Stimulated activated CD8-positive, alpha-beta memory T cell treated with anti-CD3 and anti-CD28 coated beads, Interleukin-12 subunit alpha, Interleukin-12 subunit beta, amount 100 ng/mL, for 24 hours (primary cell): ENCODE data around the gene FASTK.

Experiments used
- DNase-seq: peaks from one replicate; pipeline ENCODE4 v3.0.0-alpha.2; 2020; ENCODE audit errors: extremely low read depth

FASTK gene

DNA sequence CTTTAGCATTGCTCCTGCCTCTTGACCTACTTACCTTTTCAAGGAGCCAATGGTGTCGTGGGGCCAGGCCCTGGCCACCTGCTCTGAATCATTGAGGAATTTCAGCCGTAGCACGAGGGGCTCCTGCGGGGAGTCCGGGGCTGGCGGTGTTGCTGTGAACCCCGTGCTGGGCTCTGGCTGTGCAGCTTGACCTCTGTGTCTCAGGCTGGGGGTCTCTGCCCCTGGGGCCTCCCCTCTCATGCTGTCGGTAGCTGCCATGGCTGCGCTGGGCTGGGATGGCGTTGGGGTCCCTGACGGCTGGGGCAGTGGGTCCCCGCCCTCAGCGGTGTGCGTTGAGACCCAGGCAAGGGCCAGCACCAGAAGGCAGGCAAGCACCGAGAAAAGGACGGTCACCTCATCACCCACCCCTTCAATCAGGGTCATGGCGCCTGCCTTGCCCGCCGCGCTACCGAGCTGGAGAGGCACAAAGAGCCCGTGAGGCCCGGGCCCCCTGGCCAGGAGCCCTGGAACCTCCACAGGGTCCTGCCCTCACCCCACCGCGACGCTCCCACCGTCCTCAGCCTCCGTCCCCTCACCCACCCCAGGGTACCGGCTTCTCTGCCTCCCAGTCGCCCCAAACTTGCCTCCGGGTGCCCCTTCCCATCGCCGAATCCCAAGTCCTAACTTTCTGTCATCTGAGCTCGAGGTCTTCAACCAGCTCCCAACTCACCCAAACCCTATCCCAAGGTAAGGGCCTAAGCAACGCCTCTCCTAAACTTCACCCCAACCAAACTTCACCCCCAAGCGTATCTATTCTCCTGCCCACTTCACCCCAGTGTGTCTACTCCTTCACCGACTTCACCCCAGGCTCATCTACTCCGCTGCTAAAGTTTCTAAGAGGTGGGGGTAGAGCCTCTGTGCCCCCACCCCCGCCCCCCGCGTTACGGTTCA is 1.8 kb upstream of the FASTK start:
- no peak for DNase-seq

DNA sequence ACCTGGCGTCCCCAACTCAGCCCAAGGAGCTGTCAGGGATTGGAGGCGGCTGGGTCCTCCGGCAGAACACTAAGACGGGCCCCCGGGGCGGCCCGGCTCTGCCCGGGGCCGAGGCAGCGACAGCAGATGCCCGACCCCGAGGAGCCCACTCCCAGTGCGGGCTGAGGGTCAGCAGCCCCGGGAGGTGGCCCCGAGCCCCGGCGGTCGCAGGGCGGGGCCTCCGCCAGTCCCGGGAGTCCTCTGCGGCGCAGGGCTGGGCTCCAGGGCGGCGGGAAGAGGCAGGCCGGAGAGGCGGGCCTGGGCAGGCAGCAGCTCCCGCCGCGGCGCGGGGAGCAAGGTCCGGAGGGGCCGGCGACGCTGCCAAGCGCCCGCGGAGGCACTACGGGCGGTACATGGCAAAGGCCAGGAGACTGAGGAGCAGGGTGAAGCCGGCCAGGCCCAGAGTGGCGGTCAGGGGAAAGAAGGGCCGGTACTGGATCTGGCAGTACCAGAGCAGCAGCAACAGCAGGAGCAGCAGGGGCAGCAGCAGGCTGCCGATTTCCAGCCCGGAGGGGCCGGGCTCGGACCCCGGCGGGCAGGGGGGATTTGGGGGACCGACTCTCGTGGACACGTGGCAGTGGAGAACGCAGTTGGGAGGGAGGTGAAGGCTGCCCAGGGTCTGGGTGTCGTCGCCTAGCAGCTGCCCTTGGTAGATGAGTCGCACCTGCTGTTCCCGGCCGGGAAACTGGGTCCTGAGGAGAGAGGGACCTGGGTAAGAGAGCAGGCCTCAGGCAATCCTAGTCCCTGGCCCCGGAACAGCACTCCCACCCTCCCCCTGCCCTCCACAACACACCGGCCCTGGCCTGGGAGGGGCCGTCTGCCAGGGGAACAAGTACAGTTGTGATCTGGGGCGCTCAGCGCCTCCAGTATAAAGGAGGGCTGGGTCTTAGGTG is 827 bp upstream of the FASTK start:
- no peak for DNase-seq

DNA sequence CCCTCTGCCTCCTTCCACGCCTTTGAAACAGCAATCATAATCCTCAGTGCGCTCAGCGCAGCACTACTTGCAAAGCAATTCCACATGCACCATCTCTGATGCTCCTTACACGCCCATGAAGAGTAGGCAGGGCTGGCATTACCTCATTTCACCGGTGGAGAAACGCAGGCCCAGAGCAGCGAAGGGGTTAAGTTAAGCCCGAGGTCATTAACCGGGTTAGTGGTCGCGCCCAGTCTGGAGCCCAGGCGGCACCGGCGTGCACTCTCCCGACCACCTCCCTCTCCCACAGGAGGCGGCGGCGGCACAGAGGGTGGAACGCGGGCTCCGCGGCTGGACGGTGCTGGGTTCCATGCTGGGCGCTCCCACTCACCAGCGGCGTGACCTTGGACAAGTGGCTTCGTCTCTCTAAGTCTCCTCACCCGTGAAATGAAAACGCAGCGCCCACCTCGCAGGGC is 515 bp downstream of the FASTK start:
- DNase-seq, result no peak

DNA sequence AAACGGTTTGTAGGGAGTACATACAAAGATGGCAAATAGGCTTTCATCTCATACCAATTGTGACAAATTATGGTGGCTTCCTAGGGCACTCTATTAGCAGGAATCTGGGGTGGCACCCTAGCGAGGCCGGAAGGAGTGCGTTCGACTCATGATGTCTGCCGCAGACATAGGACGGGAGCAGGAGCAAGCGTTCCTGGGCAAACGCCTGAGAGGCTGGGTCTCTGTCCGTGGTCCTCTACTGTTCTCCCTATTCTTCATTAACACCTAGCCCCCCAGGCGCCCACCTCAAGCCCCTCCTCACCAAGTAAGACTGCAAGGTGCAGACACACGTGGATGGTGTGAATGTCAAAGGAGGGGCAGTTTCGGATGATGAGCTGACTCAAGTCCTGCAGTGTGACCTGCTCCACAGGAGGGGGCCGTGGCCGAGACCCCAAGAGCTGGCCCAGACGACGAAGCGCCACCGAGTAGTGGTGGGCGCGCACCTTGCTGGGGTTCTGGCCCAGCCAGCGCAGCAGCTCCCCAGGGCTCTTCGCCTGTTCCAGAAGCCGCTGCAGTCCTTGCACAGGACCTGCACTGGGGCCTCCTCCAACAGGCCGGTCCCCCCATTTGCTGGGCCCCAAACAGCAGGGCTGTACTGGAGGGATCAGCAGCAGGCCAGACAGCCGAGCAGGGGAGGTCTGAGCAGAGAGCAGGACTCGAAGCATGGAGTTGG is 1.3 kb downstream of the FASTK start:
- no peak for DNase-seq

DNA sequence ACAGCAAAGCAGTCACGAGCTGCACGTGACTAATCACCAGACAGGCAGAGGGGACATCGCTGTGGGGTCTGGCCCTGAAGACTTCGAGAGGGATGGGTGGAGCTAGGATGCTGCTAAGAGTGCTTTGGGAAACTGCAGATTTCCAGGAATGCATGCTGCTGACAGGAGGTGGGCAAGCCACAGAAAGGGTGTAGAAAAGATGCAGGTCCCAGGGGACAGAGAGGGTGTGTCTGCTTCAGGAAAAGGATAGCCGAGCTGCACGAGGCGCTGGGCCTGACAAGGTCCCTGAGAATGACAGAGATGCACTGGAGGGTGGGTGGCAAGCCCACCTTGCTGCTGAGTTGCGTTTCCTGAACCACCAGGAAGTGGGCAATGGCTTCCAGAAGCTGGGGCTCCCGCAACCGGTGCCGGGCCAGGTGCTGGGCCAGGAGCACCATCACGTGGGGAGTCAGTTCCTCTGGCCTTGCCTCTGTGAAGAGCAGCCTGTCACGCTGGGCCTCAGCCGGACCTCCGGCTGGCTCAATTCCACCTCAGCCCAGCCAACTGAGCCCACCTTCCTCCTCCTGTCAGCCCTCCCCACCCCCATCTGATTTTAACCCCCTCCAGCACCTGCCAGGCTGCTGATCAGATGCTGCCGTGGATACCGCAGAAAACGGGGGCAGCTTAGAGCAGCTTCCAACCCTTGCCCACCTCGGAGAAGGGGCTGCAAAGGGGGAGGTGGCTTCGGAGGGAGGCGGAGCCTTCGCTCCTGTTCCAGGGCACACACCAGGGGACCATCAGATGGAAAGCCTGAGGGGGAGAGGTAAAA is 2.2 kb downstream of the FASTK start:
- no peak for DNase-seq

DNA sequence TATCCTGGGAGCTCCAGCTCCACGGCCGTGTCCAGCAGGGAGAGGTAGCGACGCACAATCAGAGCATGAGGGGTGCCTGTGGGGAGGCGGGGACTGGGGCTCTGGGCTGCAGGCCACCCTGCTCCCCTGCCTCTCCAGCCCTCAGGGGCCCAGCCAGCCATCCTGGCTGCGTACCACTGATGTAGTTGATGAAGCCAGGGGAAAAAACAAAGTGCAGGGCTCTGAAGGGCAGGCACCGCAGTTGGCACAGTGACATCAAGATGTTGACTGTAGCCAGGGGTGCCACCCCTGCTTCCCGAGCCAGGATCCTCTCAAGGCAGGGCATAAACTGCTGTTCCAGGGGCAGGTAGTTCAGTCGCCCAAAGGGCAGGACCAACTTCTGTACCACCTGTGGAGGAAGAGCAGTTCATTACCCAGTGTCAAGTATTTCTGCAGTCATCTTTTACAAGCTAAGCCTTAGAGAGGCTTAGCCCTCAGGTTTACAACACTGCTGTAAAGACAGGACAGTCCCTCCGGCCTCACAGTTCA is 2.8 kb downstream of the FASTK start:
- DNase-seq, result no peak

DNA sequence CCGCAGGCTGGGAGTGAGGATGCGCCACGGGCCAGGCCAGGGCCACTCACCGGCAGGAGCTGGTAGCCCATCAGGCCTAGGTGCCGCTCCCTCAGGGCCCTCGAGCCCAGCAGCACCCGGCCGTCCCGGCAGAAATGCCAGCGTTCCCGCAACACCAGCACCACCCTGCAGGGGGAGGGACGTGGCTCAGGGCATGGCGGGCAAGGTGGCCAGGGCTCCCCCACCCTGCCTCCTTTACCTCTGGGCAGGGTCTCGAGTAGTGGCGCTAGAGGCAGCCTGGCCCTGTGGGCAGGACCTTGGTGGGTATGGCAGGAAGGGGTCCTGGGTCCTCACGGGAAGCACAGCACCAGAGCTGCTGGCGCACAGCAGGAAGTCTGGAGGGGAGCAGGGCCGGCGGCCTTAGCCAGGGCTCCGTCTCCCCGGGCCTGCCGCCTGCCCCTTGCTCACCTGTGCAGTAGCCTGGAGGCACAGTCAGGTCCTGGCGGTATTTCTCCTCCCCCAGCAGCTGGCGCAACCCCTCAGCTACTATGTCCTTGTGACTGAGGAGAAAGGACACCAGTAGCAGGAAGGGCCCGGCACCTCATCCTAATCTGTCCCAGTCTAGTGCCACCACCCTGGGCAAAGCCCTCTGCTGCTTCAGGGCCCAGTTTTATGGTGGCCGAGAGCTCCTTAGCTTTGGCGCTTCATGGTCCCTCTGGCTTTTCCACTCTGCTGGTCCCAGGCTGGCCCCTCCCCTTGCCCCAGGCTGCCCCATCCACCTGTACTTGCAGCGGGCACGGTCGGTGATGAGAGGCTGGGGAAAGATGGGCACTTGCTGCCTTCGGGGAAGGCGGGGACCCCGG is 3.5 kb downstream of the FASTK start:
- no peak for DNase-seq

DNA sequence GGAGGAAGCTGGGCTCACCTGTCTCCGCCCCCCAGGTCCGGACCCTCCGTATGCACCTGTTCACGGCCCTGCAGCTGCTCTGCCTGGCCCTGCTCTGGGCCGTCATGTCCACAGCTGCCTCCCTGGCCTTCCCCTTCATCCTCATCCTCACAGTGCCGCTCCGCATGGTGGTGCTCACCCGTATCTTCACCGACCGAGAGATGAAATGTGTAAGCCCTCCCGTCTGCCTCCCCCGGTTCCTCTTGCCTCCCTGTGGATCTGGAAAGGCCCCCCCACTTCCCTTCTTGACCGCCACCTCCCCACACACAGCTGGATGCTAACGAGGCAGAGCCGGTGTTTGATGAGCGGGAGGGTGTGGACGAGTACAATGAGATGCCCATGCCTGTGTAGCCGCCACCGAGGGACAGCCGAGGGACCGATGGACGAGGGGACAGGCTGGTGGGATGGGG is 4.6 kb downstream of the FASTK start:
- DNase-seq, result no peak

DNA sequence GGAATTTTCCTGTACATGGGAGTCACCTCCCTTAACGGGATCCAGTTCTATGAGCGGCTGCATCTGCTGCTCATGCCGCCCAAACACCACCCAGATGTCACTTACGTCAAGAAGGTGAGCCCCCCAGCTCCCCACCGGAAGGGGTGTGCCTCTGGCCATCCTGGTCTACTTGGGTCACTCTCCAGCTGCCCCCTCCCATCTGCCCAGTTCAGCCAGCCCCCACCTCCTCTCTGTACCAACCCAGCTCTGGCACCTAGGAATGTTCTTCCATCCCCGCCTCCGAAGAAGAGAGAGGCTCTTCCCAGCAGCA is 5.0 kb downstream of the FASTK start:
- no peak for DNase-seq

DNA sequence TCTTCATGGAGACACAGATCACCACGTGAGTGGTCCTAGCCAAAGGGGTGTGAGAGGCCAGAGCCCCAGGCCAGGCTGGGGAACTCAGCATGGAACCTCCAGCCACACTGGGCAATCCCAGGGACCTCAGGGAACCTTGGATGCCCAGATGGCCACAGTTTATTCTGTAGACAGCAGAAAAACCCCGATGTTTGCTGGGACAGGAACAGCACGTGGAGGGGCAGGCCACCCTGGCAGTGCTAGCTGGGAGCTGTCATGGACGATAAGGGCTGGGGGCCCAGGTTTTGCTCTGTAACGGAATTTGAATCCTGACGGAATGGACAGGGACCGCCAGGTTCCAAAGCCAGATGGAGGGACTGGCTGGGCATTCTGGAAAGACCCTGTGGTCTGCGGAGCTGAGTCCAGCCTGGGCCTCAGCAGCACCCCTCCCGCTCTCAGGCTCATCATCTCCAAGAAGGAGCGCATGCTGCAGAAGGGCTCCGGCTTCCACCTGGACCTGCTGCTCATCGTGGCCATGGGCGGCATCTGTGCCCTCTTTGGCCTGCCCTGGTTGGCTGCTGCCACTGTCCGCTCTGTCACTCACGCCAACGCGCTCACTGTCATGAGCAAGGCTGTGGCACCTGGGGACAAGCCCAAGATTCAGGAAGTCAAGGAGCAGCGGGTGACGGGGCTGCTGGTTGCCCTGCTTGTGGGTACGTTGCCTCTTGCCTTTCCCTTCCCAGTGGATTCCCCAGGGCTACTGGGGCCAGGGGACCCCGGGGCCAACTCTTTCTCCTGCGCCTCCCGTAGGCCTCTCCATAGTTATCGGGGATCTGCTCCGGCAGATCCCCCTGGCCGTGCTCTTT is 5.6 kb downstream of the FASTK start:
- no peak for DNase-seq

DNA sequence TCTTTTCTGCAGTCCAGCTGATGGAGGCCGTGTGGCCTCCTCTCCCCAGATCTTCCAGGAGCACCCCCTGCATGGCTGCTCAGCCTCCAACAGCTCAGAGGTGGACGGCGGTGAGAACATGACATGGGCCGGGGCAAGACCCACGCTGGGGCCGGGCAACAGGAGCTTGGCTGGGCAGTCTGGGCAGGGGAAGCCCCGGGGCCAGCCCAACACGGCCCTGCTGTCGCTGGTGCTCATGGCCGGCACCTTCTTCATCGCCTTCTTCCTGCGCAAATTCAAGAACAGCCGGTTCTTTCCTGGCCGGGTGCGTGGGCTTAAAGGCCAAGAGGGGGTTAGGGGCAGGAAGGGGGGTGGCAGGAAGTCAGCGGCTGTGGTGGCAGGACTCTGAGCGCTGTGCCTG is 6.6 kb downstream of the FASTK start:
- no peak for DNase-seq

DNA sequence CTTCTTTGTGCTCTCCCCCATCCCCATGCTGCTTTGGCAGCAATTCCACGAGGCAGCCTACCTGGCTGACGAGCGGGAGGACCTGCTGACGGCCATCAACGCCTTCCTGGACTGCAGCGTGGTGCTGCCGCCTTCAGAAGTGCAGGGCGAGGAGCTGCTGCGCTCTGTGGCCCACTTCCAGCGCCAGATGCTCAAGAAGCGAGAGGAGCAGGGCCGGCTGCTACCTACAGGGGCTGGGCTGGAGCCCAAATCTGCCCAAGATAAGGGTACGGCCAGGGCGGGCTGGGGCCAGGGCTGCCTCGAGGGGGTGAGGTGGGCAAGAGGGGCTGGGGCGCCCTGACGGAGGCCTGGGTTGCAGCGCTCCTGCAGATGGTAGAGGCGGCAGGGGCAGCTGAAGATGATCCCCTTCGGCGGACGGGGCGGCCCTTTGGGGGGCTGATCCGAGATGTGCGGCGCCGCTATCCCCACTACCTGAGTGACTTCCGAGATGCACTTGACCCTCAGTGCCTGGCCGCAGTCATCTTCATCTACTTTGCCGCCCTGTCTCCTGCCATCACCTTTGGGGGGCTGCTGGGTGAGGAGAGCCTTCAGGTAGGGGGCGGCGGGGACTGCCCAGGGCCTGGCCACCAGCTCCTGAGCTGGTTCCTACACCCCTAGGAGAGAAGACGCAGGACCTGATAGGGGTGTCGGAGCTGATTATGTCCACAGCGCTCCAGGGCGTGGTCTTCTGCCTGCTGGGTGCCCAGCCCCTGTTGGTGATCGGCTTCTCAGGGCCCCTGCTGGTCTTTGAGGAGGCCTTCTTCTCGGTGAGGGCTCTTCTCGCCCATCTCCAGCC is 9.4 kb downstream of the FASTK start:
- DNase-seq, result no peak

DNA sequence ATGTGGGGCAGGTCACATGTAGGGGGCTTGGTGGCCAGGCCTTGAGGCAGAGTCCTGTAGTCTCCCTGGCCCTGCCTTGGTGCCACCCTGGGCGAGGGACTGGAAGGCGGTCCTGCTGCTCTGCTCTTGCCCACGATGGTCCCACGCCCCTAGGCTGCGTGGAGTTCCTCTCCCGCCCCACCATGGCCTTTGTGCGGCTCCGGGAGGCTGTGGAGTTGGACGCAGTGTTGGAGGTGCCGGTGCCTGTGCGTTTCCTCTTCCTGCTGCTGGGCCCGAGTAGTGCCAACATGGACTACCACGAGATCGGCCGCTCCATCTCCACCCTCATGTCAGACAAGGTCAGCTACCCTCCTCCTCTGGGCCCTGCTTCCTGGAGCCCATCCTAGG is 10.0 kb downstream of the FASTK start:
- no peak for DNase-seq

DNA sequence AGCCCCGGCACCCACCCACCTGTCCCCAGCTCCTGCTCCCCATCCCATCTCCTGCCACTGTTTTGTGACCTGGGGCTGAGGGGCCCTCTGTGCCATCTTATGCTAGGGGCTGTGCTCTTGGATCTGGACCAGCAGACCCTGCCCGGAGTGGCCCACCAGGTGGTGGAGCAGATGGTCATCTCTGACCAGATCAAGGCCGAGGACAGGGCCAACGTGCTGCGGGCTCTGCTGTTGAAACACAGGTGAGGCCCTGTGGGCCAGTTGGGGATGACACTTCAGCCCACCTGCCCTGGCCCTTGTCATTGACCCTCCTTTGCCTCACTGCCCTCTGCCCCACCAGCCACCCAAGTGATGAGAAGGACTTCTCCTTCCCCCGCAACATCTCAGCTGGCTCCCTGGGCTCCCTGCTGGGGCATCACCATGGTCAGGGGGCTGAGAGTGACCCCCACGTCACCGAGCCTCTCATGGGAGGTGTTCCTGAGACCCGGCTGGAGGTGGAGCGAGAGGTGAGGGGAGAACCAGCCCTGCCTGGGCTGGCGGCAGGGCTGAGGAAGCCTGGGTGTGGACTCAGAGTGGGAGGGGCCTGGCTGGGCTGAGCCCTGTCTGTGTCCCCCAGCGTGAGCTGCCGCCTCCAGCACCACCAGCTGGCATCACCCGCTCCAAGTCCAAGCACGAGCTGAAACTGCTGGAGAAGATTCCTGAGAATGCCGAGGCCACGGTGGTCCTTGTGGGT is 10.6 kb downstream of the FASTK start:
- DNase-seq, result no peak

DNA sequence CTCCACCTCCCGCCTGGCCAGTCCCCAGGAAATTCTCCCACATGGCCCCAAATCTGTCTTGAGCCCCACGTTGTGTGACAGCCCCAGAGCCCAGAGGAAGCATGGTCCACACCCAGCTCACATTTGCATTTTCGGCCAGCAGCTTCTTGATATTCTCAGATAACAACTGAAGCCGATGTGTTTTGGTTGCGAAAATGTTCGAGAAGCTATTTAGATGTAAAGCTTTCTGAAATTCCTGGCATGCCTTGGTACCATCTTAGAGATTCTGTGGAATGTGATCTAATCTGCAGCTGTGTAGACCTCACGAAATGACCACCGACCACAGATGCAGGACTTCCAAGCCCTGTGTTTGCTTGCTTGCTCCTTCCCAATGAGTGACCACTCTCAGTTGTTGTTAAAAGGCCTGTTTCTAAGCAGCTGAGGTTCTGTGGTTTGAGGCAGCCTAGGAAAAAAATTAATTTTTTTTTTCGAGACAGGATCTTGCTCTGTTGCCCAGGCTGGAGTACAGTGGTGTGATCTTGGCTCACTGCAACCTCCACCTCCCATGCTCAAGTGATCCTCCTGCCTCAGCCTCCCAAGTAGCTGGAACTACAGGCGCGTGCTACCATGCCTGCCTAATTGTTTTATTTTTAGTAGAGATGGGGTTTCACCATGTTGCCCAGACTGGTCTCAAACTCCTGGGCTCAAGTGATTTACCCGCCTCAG is 12.4 kb downstream of the FASTK start:
- DNase-seq, result no peak

DNA sequence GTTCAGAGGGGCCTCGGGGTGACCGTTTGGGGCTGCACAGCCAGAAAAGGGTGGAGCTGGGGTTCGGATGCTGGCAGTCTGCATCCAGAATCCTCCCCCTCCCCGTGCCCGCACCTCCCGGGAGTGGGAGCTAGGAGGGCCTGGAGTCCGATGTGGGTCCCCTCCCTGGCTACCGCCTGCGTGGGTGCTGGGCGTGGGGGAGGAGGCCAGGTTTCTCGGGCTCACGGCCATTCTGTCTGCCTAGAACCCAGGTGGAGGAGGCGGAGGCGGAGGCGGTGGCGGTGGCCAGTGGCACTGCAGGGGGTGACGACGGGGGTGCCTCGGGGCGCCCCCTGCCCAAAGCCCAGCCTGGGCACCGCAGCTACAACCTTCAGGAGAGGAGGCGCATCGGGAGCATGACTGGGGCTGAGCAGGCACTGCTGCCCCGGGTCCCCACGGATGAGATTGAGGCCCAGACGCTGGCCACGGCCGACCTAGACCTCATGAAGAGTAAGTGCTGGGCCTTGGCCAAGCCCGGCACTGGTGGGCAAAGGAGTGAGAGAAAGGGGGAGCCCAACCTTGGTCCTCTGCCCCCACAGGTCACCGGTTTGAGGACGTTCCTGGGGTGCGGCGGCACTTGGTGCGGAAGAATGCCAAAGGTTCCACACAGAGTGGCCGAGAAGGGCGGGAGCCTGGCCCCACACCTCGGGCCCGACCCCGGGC is 14.2 kb downstream of the FASTK start:
- DNase-seq, result no peak
